PC-9 (cell line): ENCODE data around the gene TNF. TPM values are rescaled to one million over a fixed set of nuclear protein-coding genes. Genes with fewer than 3 reads are reported as not detected.

ENCODE experiments used
- BruUV-seq: library from RNA; stranded (reverse); fragments of 400-500 nt; replicated peaks from 2 replicates; lab custom pipeline; 2021; lab: Mats Ljungman, UMichigan
- CTCF ChIA-PET: fragments of 300-600 bp; sonication (Branson Sonifier 250); formaldehyde crosslinking; loops from one replicate; lab custom pipeline; 2022; ENCODE audit warnings: antibody characterized with exemption; lab: Charles Lee
- POLR2A ChIA-PET: fragments of 300-600 bp; sonication (Branson Sonifier 250); formaldehyde crosslinking; loops from one replicate; lab custom pipeline; 2022; ENCODE audit warnings: antibody characterized with exemption; ENCODE audit not compliant: unreplicated experiment; lab: Charles Lee
- DNase-seq, 2 experiments: peaks; one replicate each; pipeline versions ENCODE4 v3.0.0 to v3.0.0-alpha.2; 2015 to 2022; ENCODE audit warnings: mixed read lengths in 1 of 2
- H2AFZ ChIP-seq: fragments of 200-600 bp; sonication (generic); 2 replicates; pipeline ENCODE4 v1.8.1; 2017; ENCODE audit warnings: antibody characterized with exemption
- H3F3A ChIP-seq: fragments of 200-600 bp; sonication (generic); 2 replicates; pipeline ENCODE4 v1.8.1; 2017; ENCODE audit warnings: antibody characterized with exemption, mild to moderate bottlenecking, low read depth; ENCODE audit not compliant: insufficient read depth
- H3K27ac ChIP-seq: fragments of 200-600 bp; sonication (generic); 2 replicates; pipeline ENCODE4 v1.6.1; 2016; ENCODE audit warnings: mixed run types
- H3K27me3 ChIP-seq: fragments of 200-600 bp; sonication (generic); 2 replicates; pipeline ENCODE4 v1.6.1; 2016; ENCODE audit warnings: low read depth, mixed run types; ENCODE audit not compliant: insufficient read depth
- H3K36me3 ChIP-seq: fragments of 200-600 bp; sonication (generic); 2 replicates; pipeline ENCODE4 v1.6.1; 2016; ENCODE audit warnings: low read depth, mixed run types
- H3K4me1 ChIP-seq: fragments of 200-600 bp; sonication (generic); replicated peaks from 2 replicates; pipeline ENCODE4 v1.6.1; 2016; ENCODE audit warnings: mixed run types; ENCODE audit not compliant: insufficient read depth
- H3K4me2 ChIP-seq: fragments of 200-600 bp; sonication (generic); 2 replicates; pipeline ENCODE4 v1.6.1; 2017; ENCODE audit warnings: mixed run types
- H3K4me3 ChIP-seq: fragments of 200-600 bp; sonication (generic); 2 replicates; pipeline ENCODE4 v1.6.1; 2016; ENCODE audit warnings: mixed run types
- H3K79me2 ChIP-seq: fragments of 200-600 bp; sonication (generic); 2 replicates; pipeline ENCODE4 v1.6.1; 2017; ENCODE audit warnings: low read depth, mixed run types
- H3K9me2 ChIP-seq: fragments of 200-600 bp; sonication (generic); 2 replicates; pipeline ENCODE4 v1.8.1; 2017; ENCODE audit warnings: mild to moderate bottlenecking; ENCODE audit not compliant: insufficient read depth
- H3K9me3 ChIP-seq: fragments of 200-600 bp; sonication (generic); 2 replicates; pipeline ENCODE4 v1.8.1; 2016; ENCODE audit warnings: low read depth; ENCODE audit not compliant: insufficient read depth
- H4K20me1 ChIP-seq: fragments of 200-600 bp; sonication (generic); 2 replicates; pipeline ENCODE4 v1.8.1; 2017; ENCODE audit not compliant: insufficient read depth
- CTCF ChIP-seq: fragments of 200-600 bp; sonication (generic); conservative IDR thresholded peaks from 2 replicates; pipeline ENCODE4 v1.6.1; 2017; ENCODE audit warnings: mixed run types, antibody characterized with exemption, mild to moderate bottlenecking, moderate library complexity
- EZH2 ChIP-seq: fragments of 200-600 bp; sonication (generic); IDR thresholded peaks from 2 replicates; pipeline ENCODE4 v1.8.0; 2017; ENCODE audit warnings: antibody characterized with exemption, low read depth
- intact Hi-C: fragments of 100-400 bp; cut with micrococcal nuclease; formaldehyde crosslinking; loops from one replicate; pipeline ENCODE4 v1.10.0; 2022; ENCODE audit not compliant: unreplicated experiment
- total RNA-seq: library from RNA; stranded (reverse); gene quantifications from 2 replicates; pipeline ENCODE4 v1.2.3, GENCODE V29; 2021

TNF gene
- total RNA-seq, 1 experiment from 2014 or later: not detected

- ChIA-PET CTCF (interaction anchor here (0.6 kb wide), 3 partner anchors 33 to 58 kb away, joined by 3 to 13 read pairs (median 5); no protein-coding TSS in a partner anchor), POLR2A (interaction anchor here (0.5 to 0.6 kb wide), 4 partner anchors 106 to 118 kb away, joined by 3 to 18 read pairs (median 10); partner anchors contain the start of genes BAG6, C6orf47 and GPANK1)
- DNase-seq: peak; percentile 88 to 89
- Histone ChIP-seq H3K36me3 (peaks cover 12% of the 10 kb centered on the region; the same call in 1 of the 2 replicates), H4K20me1 (no peaks in the 10 kb centered on the region), H3K27ac (peak within 1 kb of the TSS; percentile 89), H3F3A (peaks cover 17% of the 10 kb centered on the region; the same call in 1 of the 2 replicates), H3K27me3 (no peaks in the 10 kb centered on the region), H3K79me2 (peaks cover 29% of the 10 kb centered on the region), H3K9me2 (no peaks in the 10 kb centered on the region), H3K4me3 (peak within 1 kb of the TSS; percentile 78), H3K9me3 (no peaks in the 10 kb centered on the region), H3K4me1 (peaks cover 18% of the 10 kb centered on the region), H3K4me2 (peak within 1 kb of the TSS; percentile 88), H2AFZ (peak within 1 kb of the TSS; percentile 78)
- intact Hi-C loops: loop anchor here (1.0 to 10.0 kb wide), 10 partner anchors 51 to 1321 kb away; partner anchors contain the start of genes CLIC1, GPANK1, GPSM3 and HSPA1B
- BruUV-seq: no TSS peak
- TF ChIP-seq CTCF: peak; percentile 23; the same call in 1 of the 2 replicates
- TF ChIP-seq EZH2: no peak
These were observed 28.2 kb upstream of the TNF start, which contains the start of gene NFKBIL1 for GRCh38 chr6:31546958-31547726. Gene NFKBIL1 (plus strand): TSS chr6:31547608. CDS start chr6:31547695, 87 bp downstream.

DNA sequence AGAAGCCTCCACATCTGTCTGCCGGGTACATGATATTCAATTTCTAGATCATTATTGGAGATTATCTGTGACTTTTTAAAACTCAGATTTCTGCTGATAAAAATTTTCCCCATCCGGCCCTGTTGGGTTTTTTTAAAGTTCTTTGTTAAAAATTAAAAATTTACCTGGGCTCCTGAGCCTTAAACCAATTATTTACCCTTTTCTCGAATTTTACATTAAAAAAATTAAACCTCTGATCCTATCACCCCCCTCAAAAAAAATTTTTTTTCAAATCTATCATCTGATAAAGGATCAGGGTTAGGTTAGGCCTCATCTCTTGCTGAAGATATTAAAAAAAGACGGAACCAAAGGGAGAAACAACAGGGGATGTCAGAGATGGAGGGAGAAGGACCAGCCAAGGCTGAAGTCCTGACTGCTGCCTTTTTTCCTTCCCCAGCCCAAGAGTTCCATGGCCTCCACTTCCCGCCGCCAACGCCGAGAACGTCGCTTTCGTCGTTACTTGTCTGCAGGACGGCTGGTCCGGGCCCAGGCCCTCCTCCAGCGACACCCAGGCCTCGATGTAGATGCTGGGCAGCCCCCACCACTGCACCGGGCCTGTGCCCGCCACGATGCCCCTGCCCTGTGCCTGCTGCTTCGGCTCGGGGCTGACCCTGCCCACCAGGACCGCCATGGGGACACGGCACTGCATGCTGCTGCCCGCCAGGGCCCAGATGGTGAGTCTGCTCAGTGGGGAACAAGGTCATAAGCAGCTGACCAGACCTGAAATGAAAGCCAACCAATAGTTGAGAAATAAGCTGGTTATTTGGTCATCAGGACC, 27.4 kb upstream of the TNF start:
- Histone ChIP-seq H3K4me2 (peak overlapping the region; percentile 88), H2AFZ (peak overlapping the region; percentile 78), H3K4me1 (peaks cover 16% of the 10 kb centered on the region), H3K27ac (peak overlapping the region; percentile 89), H3K4me3 (peak overlapping the region; percentile 78), H3K27me3 (no peaks in the 10 kb centered on the region), H3K36me3 (peaks cover 12% of the 10 kb centered on the region; the same call in 1 of the 2 replicates), H4K20me1 (no peaks in the 10 kb centered on the region), H3K9me3 (no peaks in the 10 kb centered on the region), H3F3A (peaks cover 12% of the 10 kb centered on the region; the same call in 1 of the 2 replicates), H3K79me2 (peaks cover 24% of the 10 kb centered on the region), H3K9me2 (no peaks in the 10 kb centered on the region)
- DNase-seq: no peak
- TF ChIP-seq CTCF: no peak
- TF ChIP-seq EZH2: no peak
- CTCF ChIA-PET: interaction anchor here (0.6 to 1.4 kb wide), 2 partner anchors 32 to 49 kb away, joined by 3 read pairs; no protein-coding TSS in a partner anchor
- intact Hi-C loops: loop anchor here (2.0 to 10.0 kb wide), 6 partner anchors 117 to 865 kb away; partner anchors contain the start of genes CLIC1, GPANK1, GPSM3 and HSPA1B
- TSS peak; percentile 46 for BruUV-seq
- POLR2A ChIA-PET: interaction anchor here (0.6 kb wide), 1 partner anchor 49 kb away, joined by 6 read pairs; no protein-coding TSS in a partner anchor

DNA sequence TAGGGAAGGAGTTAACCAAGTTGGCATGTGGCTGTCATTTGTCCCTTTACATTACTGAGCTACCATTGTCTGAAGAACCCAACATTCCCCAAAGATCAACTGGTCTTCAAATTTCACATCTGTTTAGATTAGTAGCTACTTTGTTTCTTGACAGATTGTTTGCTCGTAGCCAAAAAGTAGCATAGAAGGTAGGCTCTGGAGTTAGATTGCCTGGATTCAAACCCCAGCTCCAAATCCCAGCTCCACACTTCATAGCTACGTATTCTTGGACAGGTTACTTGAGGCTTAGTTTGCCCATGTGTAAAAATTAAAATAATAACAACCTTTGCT, 26.9 kb upstream of the TNF start:
- Histone ChIP-seq H3K79me2 (peaks cover 19% of the 10 kb centered on the region), H3K4me1 (peaks cover 10% of the 10 kb centered on the region), H3K36me3 (peaks cover 12% of the 10 kb centered on the region; the same call in 1 of the 2 replicates), H4K20me1 (no peaks in the 10 kb centered on the region), H3K27me3 (no peaks in the 10 kb centered on the region), H3K27ac (no peak overlapping the region), H3K4me2 (peak overlapping the region; percentile 88), H3K4me3 (peak overlapping the region; percentile 78), H3F3A (peaks cover 7% of the 10 kb centered on the region; the same call in 1 of the 2 replicates), H3K9me2 (no peaks in the 10 kb centered on the region), H3K9me3 (no peaks in the 10 kb centered on the region), H2AFZ (no peak overlapping the region)
- DNase-seq: no peak
- TF ChIP-seq CTCF: no peak
- TF ChIP-seq EZH2: no peak
- BruUV-seq: no TSS peak
- intact Hi-C loops: loop anchor here (10.0 kb wide), 3 partner anchors 186 to 646 kb away; partner anchors contain the start of genes CLIC1, GPSM3, HSPA1B and PBX2
- POLR2A ChIA-PET: interaction anchor here (0.6 kb wide), 1 partner anchor 48 kb away, joined by 6 read pairs; no protein-coding TSS in a partner anchor
- CTCF ChIA-PET: interaction anchor here (1.4 kb wide), 1 partner anchor 49 kb away, joined by 3 read pairs; no protein-coding TSS in a partner anchor
